Peyer's patch (tissue), 4 donors: Measurements from ENCODE around the gene EPHB2. TPM values are rescaled to one million over a fixed set of nuclear protein-coding genes. Genes with fewer than 3 reads are reported as not detected.

ENCODE experiments used
- DNase-seq, 3 donors: peaks; one replicate each; pipeline ENCODE4 v3.0.0-alpha.2; 2017 to 2019
- H3K27ac ChIP-seq, 4 donors: fragments of 200-600 bp; sonication (generic); one replicate each; pipeline ENCODE4 v1.5.1; 2016 to 2019
- H3K27me3 ChIP-seq, 2 donors: fragments of 200-600 bp; sonication (generic); one replicate each; pipeline ENCODE4 v1.5.1; 2019
- H3K36me3 ChIP-seq, 3 donors: fragments of 200-600 bp; sonication (generic); one replicate each; pipeline ENCODE4 v1.5.1; 2016 to 2019
- H3K4me1 ChIP-seq, 4 donors: fragments of 200-600 bp; sonication (generic); one replicate each; pipeline ENCODE4 v1.5.1; 2016 to 2019
- H3K4me3 ChIP-seq, 4 donors: fragments of 200-600 bp; sonication (generic); 1 replicate in 3 of 4; 2 replicates in 1 of 4; pipeline ENCODE4 v1.5.1; 2016 to 2019; ENCODE audit warnings: mild to moderate bottlenecking in 1 of 4
- H3K9me3 ChIP-seq, 4 donors: fragments of 200-600 bp; sonication (generic); one replicate each; pipeline ENCODE4 v1.5.1; 2016 to 2019; ENCODE audit warnings: mild to moderate bottlenecking in 1 of 4
- CTCF ChIP-seq, 6 experiments: fragments of 450-650 bp in 4 of 6; fragments of 200-600 bp in 2 of 6; sonication (generic) in 1 of 6; IDR thresholded peaks; one replicate each; pipeline ENCODE4 v1.5.1; 2017 to 2019; ENCODE audit warnings: antibody characterized with exemption in 6 of 6, mild to moderate bottlenecking in 3 of 6, moderate library complexity in 1 of 6
- POLR2A ChIP-seq, 2 donors: fragments of 450-650 bp; IDR thresholded peaks; one replicate each; pipeline ENCODE4 v1.5.1; 2017; ENCODE audit warnings: antibody characterized with exemption in 2 of 2, mild to moderate bottlenecking in 2 of 2, moderate library complexity in 2 of 2
- total RNA-seq, 4 donors: library from RNA; depleted of rRNA; stranded (reverse); fragments of >200 nt; gene quantifications; one replicate each; pipeline ENCODE4 v1.1.0, GENCODE V29; 2016

EPHB2 gene
- total RNA-seq, 4 donors from 2014 or later: 24.5 to 71.0 (median 53.9) TPM

DNA sequence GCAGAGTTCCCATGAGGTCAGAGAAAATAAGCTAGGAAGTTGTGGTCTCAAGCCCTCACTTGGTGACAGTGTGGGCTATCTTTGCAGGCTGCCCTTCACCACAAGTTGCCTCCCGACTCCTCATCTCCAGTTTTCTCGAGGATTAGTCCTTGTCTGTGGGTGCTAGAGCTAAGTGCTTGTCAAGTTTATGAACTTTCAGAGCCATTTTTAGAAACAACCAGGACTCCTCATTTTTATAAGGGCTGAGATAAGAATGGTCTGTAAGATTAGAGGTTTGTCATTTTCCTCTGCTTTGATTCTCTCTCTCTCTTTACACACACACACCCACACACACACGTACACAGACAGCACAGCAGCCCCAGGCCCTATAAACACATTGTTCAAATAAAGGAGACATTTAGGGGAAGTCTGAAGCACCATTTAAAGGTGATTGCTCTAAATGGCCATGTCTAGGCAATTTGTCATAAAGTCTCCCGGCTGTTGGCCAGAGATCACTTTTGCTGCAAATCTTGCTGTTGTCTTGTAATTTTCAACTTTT is 134.8 kb downstream of the EPHB2 start:
- no peak overlapping the region for H3K27ac ChIP-seq
- no peaks in the 10 kb centered on the region for H3K9me3 ChIP-seq
- H3K4me1 ChIP-seq: no peaks in the 10 kb centered on the region
- no peaks in the 10 kb centered on the region for H3K27me3 ChIP-seq
- no peak overlapping the region for H3K4me3 ChIP-seq
- no peak for DNase-seq
- TF ChIP-seq POLR2A (IDR thresholded peaks at IDR 0.05) (no peak), CTCF (IDR thresholded peaks at IDR 0.05) (no peak)
- no peaks in the 10 kb centered on the region for H3K36me3 ChIP-seq

DNA sequence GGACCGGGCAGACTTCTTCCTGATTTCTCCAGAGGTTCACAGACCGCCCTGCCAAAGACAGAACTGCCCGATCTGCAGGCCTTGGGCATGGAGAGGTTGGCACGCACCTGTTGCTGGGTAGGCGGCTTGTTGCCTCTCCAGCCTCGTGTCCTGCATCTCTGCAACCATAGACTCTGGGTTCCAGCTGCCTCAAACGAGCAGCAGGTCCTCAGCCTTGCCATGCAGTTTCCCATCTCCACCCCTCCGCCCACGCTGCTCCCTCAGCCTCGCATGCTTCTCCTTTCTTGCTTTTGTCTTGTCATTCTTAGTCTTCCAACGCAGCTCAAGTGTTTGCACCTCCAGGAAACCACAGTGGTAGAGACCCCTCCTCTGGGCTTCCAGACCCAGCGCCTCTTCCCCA is 135.8 kb downstream of the EPHB2 start:
- H3K4me3 ChIP-seq: no peak overlapping the region
- H3K4me1 ChIP-seq: no peaks in the 10 kb centered on the region
- DNase-seq: no peak
- TF ChIP-seq CTCF (IDR thresholded peaks at IDR 0.05) (no peak), POLR2A (IDR thresholded peaks at IDR 0.05) (no peak)
- H3K9me3 ChIP-seq: no peaks in the 10 kb centered on the region
- no peaks in the 10 kb centered on the region for H3K27me3 ChIP-seq
- no peak overlapping the region for H3K27ac ChIP-seq
- H3K36me3 ChIP-seq: no peaks in the 10 kb centered on the region

DNA sequence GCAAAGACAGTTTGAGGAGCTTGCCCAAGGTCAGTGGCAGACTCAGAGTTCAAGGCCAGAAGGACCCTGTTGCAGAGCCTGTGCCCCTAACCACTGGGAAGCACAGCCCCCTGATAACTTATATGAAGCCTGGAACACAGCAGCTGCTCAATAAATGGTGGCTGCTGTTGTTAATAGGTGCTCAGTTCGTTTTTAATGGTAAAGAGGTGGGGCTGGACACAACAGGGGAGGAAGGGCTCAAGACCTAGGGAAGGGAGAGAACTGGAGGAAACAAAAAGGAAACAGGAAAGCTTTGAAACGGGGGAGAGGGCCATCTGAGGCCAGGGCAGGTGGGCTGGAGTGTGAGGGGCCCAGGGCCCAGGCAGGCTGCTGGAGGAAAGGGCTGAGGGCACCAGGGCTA is 136.6 kb downstream of the EPHB2 start:
- TF ChIP-seq POLR2A (IDR thresholded peaks at IDR 0.05): no peak
- TF ChIP-seq CTCF (IDR thresholded peaks at IDR 0.05): no peak
- Histone ChIP-seq H3K27me3 (no peaks in the 10 kb centered on the region), H3K4me1 (no peaks in the 10 kb centered on the region), H3K27ac (no peak overlapping the region), H3K4me3 (no peak overlapping the region), H3K9me3 (no peaks in the 10 kb centered on the region), H3K36me3 (no peaks in the 10 kb centered on the region)
- DNase-seq: no peak

DNA sequence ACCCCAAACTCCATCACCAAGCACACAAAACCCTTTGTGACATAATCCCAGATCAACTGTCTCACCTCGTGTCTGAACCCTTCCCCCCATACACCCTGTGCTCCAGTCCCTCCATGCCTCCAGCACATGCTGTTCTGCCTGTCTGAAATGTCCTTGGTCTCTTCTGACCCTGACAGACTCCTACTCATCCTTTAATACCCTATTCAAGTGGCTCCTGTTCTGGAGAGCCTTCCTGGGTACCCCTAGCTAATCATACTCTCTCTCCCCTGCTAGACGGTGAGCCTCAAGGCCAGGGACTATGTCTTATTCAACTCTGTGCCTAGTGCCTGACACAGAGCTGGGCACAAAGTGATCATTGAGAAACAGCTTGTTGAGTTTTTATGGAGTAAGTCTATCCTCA is 137.1 kb downstream of the EPHB2 start:
- H3K4me1 ChIP-seq: no peaks in the 10 kb centered on the region
- no peaks in the 10 kb centered on the region for H3K36me3 ChIP-seq
- no peak overlapping the region for H3K4me3 ChIP-seq
- no peaks in the 10 kb centered on the region for H3K27me3 ChIP-seq
- no peak for DNase-seq
- H3K27ac ChIP-seq: no peak overlapping the region
- H3K9me3 ChIP-seq: no peaks in the 10 kb centered on the region
- TF ChIP-seq CTCF (IDR thresholded peaks at IDR 0.05): no peak
- no peak for TF ChIP-seq POLR2A (IDR thresholded peaks at IDR 0.05)

- Histone ChIP-seq H3K27me3 (no peaks in the 10 kb centered on the region), H3K27ac (no peak overlapping the region), H3K9me3 (no peaks in the 10 kb centered on the region), H3K4me3 (no peak overlapping the region), H3K36me3 (no peaks in the 10 kb centered on the region), H3K4me1 (no peaks in the 10 kb centered on the region)
- TF ChIP-seq CTCF (IDR thresholded peaks at IDR 0.05): no peak
- TF ChIP-seq POLR2A (IDR thresholded peaks at IDR 0.05): no peak
- no peak for DNase-seq
Observed at GRCh38 chr1:22848405-22848804, 137.8 kb downstream of the EPHB2 start.

DNA sequence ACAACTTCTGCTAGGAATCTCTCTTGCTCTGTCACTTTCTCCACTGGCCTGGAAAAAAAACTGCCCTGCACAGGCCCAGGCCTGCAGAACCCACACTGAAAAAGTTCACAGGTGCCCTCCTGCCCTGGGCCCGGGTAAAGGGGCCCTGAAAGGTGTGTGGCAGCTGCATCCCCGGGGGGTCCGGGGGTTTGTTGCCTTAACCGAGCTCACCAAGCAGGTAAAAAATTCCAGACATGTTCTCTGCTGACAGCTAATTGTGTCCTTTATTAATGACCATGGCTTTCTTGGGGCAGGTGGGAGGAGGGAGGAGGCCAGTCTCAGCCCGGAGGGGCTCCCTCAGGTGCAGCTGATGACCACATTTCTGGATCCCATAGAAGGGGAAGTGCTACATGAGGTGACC is 139.1 kb downstream of the EPHB2 start:
- Histone ChIP-seq H3K36me3 (no peaks in the 10 kb centered on the region), H3K9me3 (no peaks in the 10 kb centered on the region), H3K4me3 (no peak overlapping the region), H3K4me1 (no peaks in the 10 kb centered on the region), H3K27ac (no peak overlapping the region), H3K27me3 (no peaks in the 10 kb centered on the region)
- TF ChIP-seq CTCF (IDR thresholded peaks at IDR 0.05) (no peak), POLR2A (IDR thresholded peaks at IDR 0.05) (no peak)
- DNase-seq: no peak
